Right lobe of liver (tissue), 6 donors: ENCODE results near the gene EDC3. TPM values are rescaled to one million over a fixed set of nuclear protein-coding genes. Genes with fewer than 3 reads are reported as not detected.

Experiments
- ATAC-seq, 4 donors: fragments of 200-7000 bp; cut with Tn5 transposase; one replicate each; pipeline ENCODE4 v1.9.1; 2020; ENCODE audit warnings: mild to moderate bottlenecking in 4 of 4, moderate library complexity in 4 of 4
- DNase-seq, 3 donors: peaks; one replicate each; pipeline ENCODE4 v3.0.0-alpha.2; 2020
- H3K27ac ChIP-seq, 3 donors: fragments of 200-600 bp; one replicate each; pipeline ENCODE4 v1.8.0; 2022
- H3K27me3 ChIP-seq, 2 donors: fragments of 200-600 bp; one replicate each; pipeline ENCODE4 v1.8.0; 2022
- H3K36me3 ChIP-seq, 4 donors: fragments of 200-600 bp; sonication (generic) in 1 of 4; one replicate each; pipeline versions ENCODE4 v1.5.1 to v1.8.0; 2017 to 2022; ENCODE audit warnings: control low read depth in 1 of 4
- H3K4me1 ChIP-seq, 4 donors: fragments of 200-600 bp; sonication (generic) in 1 of 4; one replicate each; pipeline versions ENCODE4 v1.5.1 to v1.8.0; 2017 to 2022; ENCODE audit warnings: control low read depth in 1 of 4
- H3K4me3 ChIP-seq, 3 donors: fragments of 200-600 bp; one replicate each; pipeline ENCODE4 v1.8.0; 2022
- H3K9me3 ChIP-seq, 4 donors: fragments of 200-600 bp; sonication (generic) in 1 of 4; one replicate each; pipeline versions ENCODE4 v1.5.1 to v1.8.0; 2017 to 2022; ENCODE audit warnings: control low read depth in 1 of 4
- CTCF ChIP-seq, 4 donors: fragments of 200-600 bp in 3 of 4; fragments of 450-650 bp in 1 of 4; IDR thresholded peaks; one replicate each; pipeline versions ENCODE4 v1.5.1 to v1.8.0; 2016 to 2022; ENCODE audit warnings: antibody characterized with exemption in 4 of 4, mild to moderate bottlenecking in 2 of 4
- POLR2A ChIP-seq: fragments of 450-650 bp; IDR thresholded peaks from one replicate; pipeline ENCODE4 v1.6.1; 2017; ENCODE audit warnings: antibody characterized with exemption, mild to moderate bottlenecking
- WGBS: methylation state at CpG from one replicate; pipeline ENCODE4 v1.1.6; 2018; ENCODE audit warnings: low coverage, low lambda C conversion rate; ENCODE audit not compliant: insufficient coverage; ENCODE audit errors: missing lambda C conversion rate; 5-methylcytosine and 5-hydroxymethylcytosine counted together
- intact Hi-C, 2 donors: fragments of 100-400 bp; cut with DNase I; formaldehyde crosslinking; loops; one replicate each; pipeline versions ENCODE4 v1.11.2 to v1.14.1; 2022
- total RNA-seq, 6 experiments: library from RNA; depleted of rRNA in 2 of 6; stranded (reverse); fragments of >200 nt in 2 of 6; fragmentation: NEBNext Ultra II Directional in 3 of 6; extraction: Animal tissue kit (Norgen Biotek cat#: 25700) in 3 of 6; gene quantifications; one replicate each; pipeline versions ENCODE4 v1.1.0 to v1.2.4, GENCODE V29; 2016 to 2023
- donor health status: DM: no; HTN: yes; CAD: no.
- donor health status: DM: no; HTN: no; CAD: no.
- donor health status: DM: no; HTN: no; CAD: no.
- donor health status: DM: no; HTN: yes; CAD: no.
- donor health status: DM: no; HTN: yes; CAD: no.

The EDC3 gene
- total RNA-seq, 6 experiments from 2014 or later = 10.9 to 16.2 (median 11.8) TPM

GRCh38 chr15:74643665-74644204 lies 52.1 kb downstream of the EDC3 start:
- DNase-seq = no peak

GRCh38 chr15:74642734-74643664 lies 52.8 kb downstream of the EDC3 start:
- no peaks in the 10 kb centered on the region for H3K4me1 ChIP-seq
- peaks cover 0 to 14% (median 0%) of the 10 kb centered on the region in 4 donors for H3K36me3 ChIP-seq
- DNase-seq (no peak), ATAC-seq (peak in 1 of 4 donors; percentile 13)
- H3K27me3 ChIP-seq = no peaks in the 10 kb centered on the region
- no peak overlapping the region for H3K4me3 ChIP-seq
- H3K9me3 ChIP-seq = no peaks in the 10 kb centered on the region
- 56% methylated on average over 8 of the region's 11 CpGs for WGBS
- no peak overlapping the region for H3K27ac ChIP-seq
- intact Hi-C loops = no loop called here
- TF ChIP-seq POLR2A = no peak

More at GRCh38 chr15:74643665-74644204, 52.1 kb downstream of the EDC3 start:
- Histone ChIP-seq H3K36me3 (peaks cover 0 to 14% (median 0%) of the 10 kb centered on the region in 4 donors), H3K9me3 (no peaks in the 10 kb centered on the region), H3K4me3 (no peak overlapping the region), H3K4me1 (no peaks in the 10 kb centered on the region), H3K27ac (no peak overlapping the region), H3K27me3 (no peaks in the 10 kb centered on the region)
- ATAC-seq = no peak
- WGBS = no CpG with 5 or more reads among the region's 2 CpGs
- TF ChIP-seq POLR2A = no peak
- TF ChIP-seq CTCF (IDR thresholded peaks at IDR 0.05) = no peak
- intact Hi-C loops = no loop called here

GRCh38 chr15:74642348-74642733 lies 53.5 kb downstream of the EDC3 start:
- Histone ChIP-seq H3K27ac (no peak overlapping the region), H3K27me3 (no peaks in the 10 kb centered on the region), H3K9me3 (no peaks in the 10 kb centered on the region), H3K36me3 (peaks cover 0 to 14% (median 0%) of the 10 kb centered on the region in 4 donors), H3K4me1 (no peaks in the 10 kb centered on the region), H3K4me3 (no peak overlapping the region)
- DNase-seq (no peak), ATAC-seq (no peak)
- TF ChIP-seq CTCF (IDR thresholded peaks at IDR 0.05) (no peak), POLR2A (no peak)
- 90% methylated on average over 4 of the region's 4 CpGs for WGBS
- intact Hi-C loops = no loop called here

GRCh38 chr15:74641151-74641550 lies 54.7 kb downstream of the EDC3 start:
- no peak overlapping the region for H3K27ac ChIP-seq
- H3K9me3 ChIP-seq = no peaks in the 10 kb centered on the region
- no peaks in the 10 kb centered on the region for H3K4me1 ChIP-seq
- ATAC-seq = no peak
- no peak for DNase-seq
- WGBS = 70% methylated on average over 1 of the region's 1 CpG
- intact Hi-C loops = no loop called here
- no peak overlapping the region for H3K4me3 ChIP-seq
- peaks cover 0 to 21% (median 5%) of the 10 kb centered on the region in 4 donors for H3K36me3 ChIP-seq
- TF ChIP-seq CTCF (IDR thresholded peaks at IDR 0.05) (no peak), POLR2A (no peak)
- no peaks in the 10 kb centered on the region for H3K27me3 ChIP-seq

GRCh38 chr15:74636984-74637383 lies 58.8 kb downstream of the EDC3 start:
- H3K9me3 ChIP-seq = no peaks in the 10 kb centered on the region
- TF ChIP-seq POLR2A = no peak
- TF ChIP-seq CTCF (IDR thresholded peaks at IDR 0.05) = no peak
- intact Hi-C loops = loop anchor here in 1 of 2 donors (10.0 kb wide), 1 partner anchor 262 kb away; no protein-coding TSS in a partner anchor
- H3K27me3 ChIP-seq = no peaks in the 10 kb centered on the region
- no peak overlapping the region for H3K27ac ChIP-seq
- ATAC-seq = no peak
- H3K4me1 ChIP-seq = no peaks in the 10 kb centered on the region
- no peak for DNase-seq
- 27% methylated on average over 1 of the region's 1 CpG for WGBS
- no peak overlapping the region for H3K4me3 ChIP-seq
- peaks cover 0 to 58% (median 14%) of the 10 kb centered on the region in 4 donors for H3K36me3 ChIP-seq
